Measurements from ENCODE around the gene GSDME.
A peak's percentile ranks its signal among the peaks of the same experiment; 100 is the strongest.

The GSDME gene

GRCh38 chr7:24706211-24707170, 50.8 kb downstream of the GSDME start:
- H3K4me3 ChIP-seq (ENCODE audit: low read depth, low read length): no peak overlapping the region
- DNase-seq (ENCODE audit: low read depth): no peak
- no peak for TF ChIP-seq CTCF (IDR thresholded peaks at IDR 0.05; ENCODE audit: control insufficient read depth, extremely low read depth, insufficient read depth)

- TF ChIP-seq CTCF (IDR thresholded peaks at IDR 0.05; ENCODE audit: control insufficient read depth, extremely low read depth, insufficient read depth): no peak
- H3K4me3 ChIP-seq (ENCODE audit: low read depth, low read length): no peak overlapping the region
- no peak for DNase-seq (ENCODE audit: low read depth)
These were observed 51.8 kb downstream of the GSDME start for GRCh38 chr7:24705461-24705954.

GRCh38 chr7:24704311-24704710, 53.0 kb downstream of the GSDME start:
- no peak overlapping the region for H3K4me3 ChIP-seq (ENCODE audit: low read depth, low read length)
- no peak for DNase-seq (ENCODE audit: low read depth)
- no peak for TF ChIP-seq CTCF (IDR thresholded peaks at IDR 0.05; ENCODE audit: control insufficient read depth, extremely low read depth, insufficient read depth)

- no peak for TF ChIP-seq CTCF (IDR thresholded peaks at IDR 0.05; ENCODE audit: control insufficient read depth, extremely low read depth, insufficient read depth)
These were observed 54.0 kb downstream of the GSDME start for GRCh38 chr7:24703296-24703695.

GRCh38 chr7:24702755-24703154, 54.5 kb downstream of the GSDME start:
- H3K4me3 ChIP-seq (ENCODE audit: low read depth, low read length): no peak overlapping the region
- no peak for TF ChIP-seq CTCF (IDR thresholded peaks at IDR 0.05; ENCODE audit: control insufficient read depth, extremely low read depth, insufficient read depth)
- no peak for DNase-seq (ENCODE audit: low read depth)

More at GRCh38 chr7:24703296-24703695, 54.0 kb downstream of the GSDME start:
- H3K4me3 ChIP-seq (ENCODE audit: low read depth, low read length): no peak overlapping the region
- DNase-seq (ENCODE audit: low read depth): no peak

- peak; percentile 78 for DNase-seq (ENCODE audit: low read depth)
These were observed 55.7 kb downstream of the GSDME start for GRCh38 chr7:24701261-24702235.

More at GRCh38 chr7:24701261-24702235, 55.7 kb downstream of the GSDME start:
- TF ChIP-seq CTCF (IDR thresholded peaks at IDR 0.05; ENCODE audit: control insufficient read depth, extremely low read depth, insufficient read depth): no peak
- no peak overlapping the region for H3K4me3 ChIP-seq (ENCODE audit: low read depth, low read length)

Measured in LNCaP clone FGC (cell line).